ENCODE measurements around the gene RNF10.

GRCh38 chr12:120534203-120534702 is at the start of gene RNF10:
- TF ChIP-seq EZH2 (IDR thresholded peaks at IDR 0.05; ENCODE audit: insufficient read depth, low read length) (no peak), CTCF (IDR thresholded peaks at IDR 0.05; ENCODE audit: insufficient read depth, low read depth, low read length) (no peak)
